Tibial artery (tissue), 4 donors: ENCODE results near the gene CPNE4.
"Not testable (repeated sequence)": the region's sequence is repeated elsewhere in the genome, so short reads cannot be mapped to it uniquely, and the experiment has no call there.

Experiments
- DNase-seq, 2 donors: peaks; one replicate each; pipeline ENCODE4 v3.0.0-alpha.2; 2019
- H3K27ac ChIP-seq, 2 donors: fragments of 200-600 bp; sonication (generic) in 1 of 2; 1 replicate in 1 of 2; 2 replicates in 1 of 2; pipeline ENCODE4 v1.5.1; 2018 to 2019; ENCODE audit warnings: mild to moderate bottlenecking in 1 of 2
- H3K27me3 ChIP-seq, 2 donors: fragments of 200-600 bp; sonication (generic) in 1 of 2; one replicate each; pipeline versions ENCODE4 v1.5.1 to v1.6.0; 2016 to 2019
- H3K36me3 ChIP-seq, 3 donors: fragments of 200-600 bp; sonication (generic) in 2 of 3; one replicate each; pipeline ENCODE4 v1.5.1; 2016 to 2019; ENCODE audit warnings: mild to moderate bottlenecking in 2 of 3
- H3K4me1 ChIP-seq, 4 donors: fragments of 200-600 bp; sonication (generic) in 2 of 4; 1 replicate in 3 of 4; 2 replicates in 1 of 4; pipeline ENCODE4 v1.5.1; 2016 to 2019
- H3K4me3 ChIP-seq, 2 donors: fragments of 200-600 bp; sonication (generic) in 1 of 2; 1 replicate in 1 of 2; 2 replicates in 1 of 2; pipeline ENCODE4 v1.5.1; 2018 to 2019; ENCODE audit warnings: mild to moderate bottlenecking in 2 of 2
- H3K9me3 ChIP-seq, 3 donors: fragments of 200-600 bp; sonication (generic) in 1 of 3; one replicate each; pipeline ENCODE4 v1.5.1; 2016 to 2019
- intact Hi-C: fragments of 100-400 bp; cut with DNase I; formaldehyde crosslinking; loops from one replicate; pipeline ENCODE4 v1.15.0; 2023; ENCODE audit warnings: low total_unique reads
- TF ChIP-seq, protein P1 (sequence below), 2 experiments: fragments of 200-600 bp in 1 of 2; fragments of 450-650 bp in 1 of 2; IDR thresholded peaks; one replicate each; pipeline ENCODE4 v1.5.1; 2017 to 2019; ENCODE audit warnings: antibody characterized with exemption in 2 of 2, mild to moderate bottlenecking in 1 of 2, moderate library complexity in 1 of 2

Gene CPNE4

DNA sequence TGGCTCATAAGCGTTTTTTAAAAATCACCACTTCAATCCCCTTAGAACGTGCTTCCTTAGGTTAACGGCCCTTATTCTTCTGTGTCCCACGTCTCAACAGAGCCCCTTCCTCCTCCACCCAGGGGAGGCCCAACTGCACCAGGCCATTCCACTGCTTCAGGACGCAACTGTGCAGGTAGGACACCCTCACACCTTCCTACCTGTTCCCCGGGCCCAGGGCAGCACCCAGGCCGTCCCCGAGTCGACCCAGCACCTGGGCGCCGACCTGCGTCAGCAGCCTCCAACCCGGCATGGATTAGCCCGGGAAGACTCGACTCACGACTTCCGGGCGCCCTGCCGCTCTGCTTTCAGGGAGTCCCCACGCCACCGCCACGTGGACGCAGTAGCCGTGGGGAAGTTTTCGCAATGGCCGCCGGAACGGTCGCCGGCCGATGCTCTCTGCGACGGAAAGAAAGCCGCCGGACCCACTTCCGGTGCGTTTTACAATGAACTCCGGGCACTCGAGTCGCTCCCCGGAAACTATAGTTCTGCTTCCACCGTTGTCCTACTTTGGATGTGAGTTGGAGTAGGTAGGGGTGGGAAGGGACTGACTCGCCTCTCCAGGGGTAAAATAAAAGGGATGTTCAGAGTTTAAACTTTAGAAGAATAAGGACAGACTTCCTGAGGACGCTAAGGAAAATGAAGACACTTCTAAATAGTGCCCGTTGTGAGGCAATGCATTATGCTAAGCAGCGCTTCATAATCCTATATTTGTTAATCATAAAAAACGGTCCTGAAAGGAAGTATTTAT, 532.1 kb downstream of the CPNE4 start, which contains the start of gene MRPL3:
MRPL3 (minus strand) TSS at position 442 of the 790 bp plus-strand sequence; CDS start at position 292, 150 bp downstream.
- Histone ChIP-seq H3K36me3 (peaks cover 6 to 24% (median 19%) of the 10 kb centered on the region in 3 donors), H3K9me3 (no peaks in the 10 kb centered on the region), H3K27ac (peak within 1 kb of the TSS; percentile 74 to 82), H3K4me3 (peak within 1 kb of the TSS; percentile 84 to 93), H3K27me3 (no peaks in the 10 kb centered on the region), H3K4me1 (peaks cover 0 to 27% (median 7%) of the 10 kb centered on the region in 4 donors)
- TF ChIP-seq, protein P1, sequence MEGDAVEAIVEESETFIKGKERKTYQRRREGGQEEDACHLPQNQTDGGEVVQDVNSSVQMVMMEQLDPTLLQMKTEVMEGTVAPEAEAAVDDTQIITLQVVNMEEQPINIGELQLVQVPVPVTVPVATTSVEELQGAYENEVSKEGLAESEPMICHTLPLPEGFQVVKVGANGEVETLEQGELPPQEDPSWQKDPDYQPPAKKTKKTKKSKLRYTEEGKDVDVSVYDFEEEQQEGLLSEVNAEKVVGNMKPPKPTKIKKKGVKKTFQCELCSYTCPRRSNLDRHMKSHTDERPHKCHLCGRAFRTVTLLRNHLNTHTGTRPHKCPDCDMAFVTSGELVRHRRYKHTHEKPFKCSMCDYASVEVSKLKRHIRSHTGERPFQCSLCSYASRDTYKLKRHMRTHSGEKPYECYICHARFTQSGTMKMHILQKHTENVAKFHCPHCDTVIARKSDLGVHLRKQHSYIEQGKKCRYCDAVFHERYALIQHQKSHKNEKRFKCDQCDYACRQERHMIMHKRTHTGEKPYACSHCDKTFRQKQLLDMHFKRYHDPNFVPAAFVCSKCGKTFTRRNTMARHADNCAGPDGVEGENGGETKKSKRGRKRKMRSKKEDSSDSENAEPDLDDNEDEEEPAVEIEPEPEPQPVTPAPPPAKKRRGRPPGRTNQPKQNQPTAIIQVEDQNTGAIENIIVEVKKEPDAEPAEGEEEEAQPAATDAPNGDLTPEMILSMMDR (IDR thresholded peaks at IDR 0.05), result no peak
- intact Hi-C loops, result loop anchor here (5.0 kb wide), 1 partner anchor 120 kb away; the partner anchor contains the start of gene NUDT16
- peak; percentile 77 to 88 for DNase-seq

GRCh38 chr3:131501949-131502348, 532.9 kb downstream of the CPNE4 start:
- Histone ChIP-seq H3K4me1 (peaks cover 0 to 27% (median 7%) of the 10 kb centered on the region in 4 donors), H3K27ac (peak overlapping the region; percentile 74 to 82), H3K27me3 (no peaks in the 10 kb centered on the region), H3K9me3 (no peaks in the 10 kb centered on the region), H3K4me3 (peak overlapping the region; percentile 84 to 93), H3K36me3 (peaks cover 13 to 32% (median 27%) of the 10 kb centered on the region in 3 donors)
- intact Hi-C loops, result loop anchor here (5.0 kb wide), 1 partner anchor 120 kb away; the partner anchor contains the start of gene NUDT16
- TF ChIP-seq, protein P1 (IDR thresholded peaks at IDR 0.05), result no peak
- DNase-seq, result no peak

DNA sequence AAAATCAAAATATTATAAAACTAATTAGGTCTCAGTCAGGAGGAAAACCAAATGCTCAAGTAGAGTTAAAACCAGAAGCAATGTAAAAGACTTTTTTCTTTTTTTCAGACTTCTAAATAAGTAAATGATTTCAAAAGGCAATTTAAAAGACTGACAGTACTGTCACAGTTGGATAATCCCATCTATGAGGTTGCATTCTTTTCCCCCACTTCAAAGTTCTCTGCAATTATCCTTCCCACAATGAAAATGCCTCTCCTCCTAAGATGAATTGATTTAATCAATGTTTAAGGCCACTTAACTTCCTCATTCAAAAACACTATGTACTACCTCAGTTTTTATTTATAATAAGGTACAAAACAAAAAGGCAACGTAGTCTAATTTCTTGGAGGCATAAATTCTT, 540.1 kb downstream of the CPNE4 start:
- H3K9me3 ChIP-seq, result no peaks in the 10 kb centered on the region
- H3K36me3 ChIP-seq, result peaks cover 41 to 82% (median 59%) of the 10 kb centered on the region in 3 donors
- no peaks in the 10 kb centered on the region for H3K4me1 ChIP-seq
- DNase-seq, result no peak
- no peak overlapping the region for H3K27ac ChIP-seq
- intact Hi-C loops, result no loop called here
- H3K27me3 ChIP-seq, result no peaks in the 10 kb centered on the region
- no peak overlapping the region for H3K4me3 ChIP-seq
- TF ChIP-seq, protein P1 (IDR thresholded peaks at IDR 0.05), result no peak

GRCh38 chr3:131491775-131492174, 543.0 kb downstream of the CPNE4 start:
- TF ChIP-seq, protein P1 (IDR thresholded peaks at IDR 0.05), result no peak
- no peaks in the 10 kb centered on the region for H3K4me1 ChIP-seq
- H3K4me3 ChIP-seq, result no peak overlapping the region
- no peak for DNase-seq
- intact Hi-C loops, result no loop called here
- peaks cover 49 to 70% (median 57%) of the 10 kb centered on the region in 3 donors for H3K36me3 ChIP-seq
- H3K27me3 ChIP-seq, result no peaks in the 10 kb centered on the region
- no peak overlapping the region for H3K27ac ChIP-seq
- H3K9me3 ChIP-seq, result no peaks in the 10 kb centered on the region

DNA sequence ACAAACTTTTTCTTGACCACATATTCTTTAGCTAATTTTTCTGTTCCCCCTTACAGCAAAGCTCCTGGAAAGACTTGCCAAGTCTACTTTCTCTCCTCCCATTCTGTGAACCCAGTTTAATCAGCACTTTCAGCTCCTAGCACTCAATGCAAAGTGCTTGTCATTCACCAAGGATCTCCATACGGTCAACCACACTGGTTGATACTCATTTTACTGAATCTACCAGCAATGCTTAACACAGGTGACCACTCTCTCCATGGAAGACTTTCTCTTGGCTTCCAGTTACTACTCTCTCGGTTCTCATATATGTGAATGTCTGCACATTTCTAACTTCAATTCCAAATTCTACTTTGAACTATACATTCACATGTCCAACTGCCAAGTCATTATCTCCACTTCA, 543.7 kb downstream of the CPNE4 start:
- H3K36me3 ChIP-seq, result peaks cover 48 to 63% (median 52%) of the 10 kb centered on the region in 3 donors

GRCh38 chr3:131486545-131486944, 548.3 kb downstream of the CPNE4 start:
- H3K4me1 ChIP-seq, H3K27me3 ChIP-seq, H3K4me3 ChIP-seq, intact Hi-C loops, H3K27ac ChIP-seq, DNase-seq, H3K9me3 ChIP-seq: not testable (repeated sequence)
- peaks cover 31 to 50% (median 49%) of the 10 kb centered on the region in 3 donors for H3K36me3 ChIP-seq

More for the DNA sequence above, 543.7 kb downstream of the CPNE4 start:
- no peak for DNase-seq
- Histone ChIP-seq H3K27me3 (no peaks in the 10 kb centered on the region), H3K9me3 (no peaks in the 10 kb centered on the region), H3K4me1 (no peaks in the 10 kb centered on the region), H3K4me3 (no peak overlapping the region), H3K27ac (no peak overlapping the region)
- intact Hi-C loops, result no loop called here
- TF ChIP-seq, protein P1 (IDR thresholded peaks at IDR 0.05), result no peak
